Activated T-cell treated with anti-CD3 and anti-CD28 coated beads, Interleukin-2, amount 50 U/mL, for 24 hours (primary cell): ENCODE data around the gene TMEM183A.
A peak's percentile ranks its signal among the peaks of the same experiment; 100 is the strongest.
"Not testable (repeated sequence)": the region's sequence is repeated elsewhere in the genome, so short reads cannot be mapped to it uniquely, and the experiment has no call there.

ENCODE experiments used
- DNase-seq: peaks from one replicate; pipeline ENCODE4 v3.0.0-alpha.2; 2020
- H3K27ac Mint-ChIP-seq: 2 replicates; pipeline ENCODE4 v1.8.0; 2020; ENCODE audit warnings: mild to moderate bottlenecking, mixed read lengths
- H3K27me3 Mint-ChIP-seq: 2 replicates; pipeline ENCODE4 v1.8.0; 2020; ENCODE audit warnings: mixed read lengths
- H3K36me3 Mint-ChIP-seq: 2 replicates; pipeline ENCODE4 v1.8.0; 2020; ENCODE audit warnings: low read depth, mixed read lengths
- H3K4me1 Mint-ChIP-seq: 2 replicates; pipeline ENCODE4 v1.8.0; 2020; ENCODE audit warnings: low read depth, mixed read lengths
- H3K4me3 Mint-ChIP-seq: 2 replicates; pipeline ENCODE4 v1.8.0; 2020; ENCODE audit warnings: mild to moderate bottlenecking, moderate library complexity, mixed read lengths
- H3K9me3 Mint-ChIP-seq: 2 replicates; pipeline ENCODE4 v1.8.0; 2020; ENCODE audit warnings: mixed read lengths

Gene TMEM183A

GRCh38 chr1:203002951-203003350, 4.2 kb upstream of the TMEM183A start:
- Mint-ChIP-seq H3K27ac (no peak overlapping the region), H3K27me3 (peaks cover 5% of the 10 kb centered on the region), H3K9me3 (no peaks in the 10 kb centered on the region), H3K36me3 (peaks cover 11% of the 10 kb centered on the region), H3K4me3 (no peak overlapping the region), H3K4me1 (peaks cover 20% of the 10 kb centered on the region)
- no peak for DNase-seq

GRCh38 chr1:203005395-203006142, 1.6 kb upstream of the TMEM183A start:
- not testable (repeated sequence) for H3K9me3 Mint-ChIP-seq, H3K27me3 Mint-ChIP-seq, DNase-seq
- Mint-ChIP-seq H3K4me3 (peak overlapping the region; percentile 95), H3K36me3 (peaks cover 32% of the 10 kb centered on the region), H3K27ac (peak overlapping the region; percentile 97), H3K4me1 (peaks cover 26% of the 10 kb centered on the region)

- Mint-ChIP-seq H3K27ac (peak overlapping the region; percentile 57), H3K9me3 (no peaks in the 10 kb centered on the region), H3K4me3 (peak overlapping the region; percentile 95), H3K36me3 (peaks cover 65% of the 10 kb centered on the region), H3K4me1 (peaks cover 40% of the 10 kb centered on the region), H3K27me3 (no peaks in the 10 kb centered on the region)
- DNase-seq = no peak
Observed at GRCh38 chr1:203009185-203009584, 2.0 kb downstream of the TMEM183A start.

GRCh38 chr1:203011582-203011981, 4.4 kb downstream of the TMEM183A start:
- DNase-seq = no peak
- Mint-ChIP-seq H3K36me3 (peaks cover 88% of the 10 kb centered on the region), H3K9me3 (no peaks in the 10 kb centered on the region), H3K27ac (no peak overlapping the region), H3K27me3 (no peaks in the 10 kb centered on the region), H3K4me1 (peaks cover 42% of the 10 kb centered on the region), H3K4me3 (no peak overlapping the region)

- H3K4me3 Mint-ChIP-seq = no peak overlapping the region
- peaks cover 97% of the 10 kb centered on the region for H3K36me3 Mint-ChIP-seq
- H3K9me3 Mint-ChIP-seq = no peaks in the 10 kb centered on the region
- no peak overlapping the region for H3K27ac Mint-ChIP-seq
- peaks cover 16% of the 10 kb centered on the region for H3K4me1 Mint-ChIP-seq
- DNase-seq = no peak
- H3K27me3 Mint-ChIP-seq = no peaks in the 10 kb centered on the region
Observed at GRCh38 chr1:203017061-203017460, 9.9 kb downstream of the TMEM183A start.

- H3K9me3 Mint-ChIP-seq = no peaks in the 10 kb centered on the region
- no peak for DNase-seq
- H3K4me1 Mint-ChIP-seq = peaks cover 15% of the 10 kb centered on the region
- no peak overlapping the region for H3K4me3 Mint-ChIP-seq
- no peaks in the 10 kb centered on the region for H3K27me3 Mint-ChIP-seq
- peaks cover 95% of the 10 kb centered on the region for H3K36me3 Mint-ChIP-seq
- peak overlapping the region; percentile 70 for H3K27ac Mint-ChIP-seq
Observed at GRCh38 chr1:203017692-203018091, 10.5 kb downstream of the TMEM183A start.

GRCh38 chr1:203022855-203023254, 15.7 kb downstream of the TMEM183A start:
- H3K4me3 Mint-ChIP-seq, DNase-seq, H3K9me3 Mint-ChIP-seq, H3K27ac Mint-ChIP-seq, H3K27me3 Mint-ChIP-seq: not testable (repeated sequence)
- peaks cover 14% of the 10 kb centered on the region for H3K4me1 Mint-ChIP-seq
- peaks cover 76% of the 10 kb centered on the region for H3K36me3 Mint-ChIP-seq

GRCh38 chr1:203025686-203026030, 18.5 kb downstream of the TMEM183A start:
- DNase-seq = no peak
- Mint-ChIP-seq H3K27ac (peak overlapping the region; percentile 36), H3K4me1 (peaks cover 14% of the 10 kb centered on the region), H3K4me3 (peak overlapping the region; percentile 22), H3K36me3 (peaks cover 50% of the 10 kb centered on the region), H3K27me3 (peaks cover 17% of the 10 kb centered on the region), H3K9me3 (peaks cover 8% of the 10 kb centered on the region)

- H3K27me3 Mint-ChIP-seq = peaks cover 17% of the 10 kb centered on the region
Observed at GRCh38 chr1:203026031-203026665, 19.0 kb downstream of the TMEM183A start, which contains the start of gene PPFIA4. PPFIA4 (plus strand) TSS chr1:203026491; CDS start chr1:203039009, 12,518 bp downstream.

GRCh38 chr1:203026666-203027663, 19.8 kb downstream of the TMEM183A start:
- Mint-ChIP-seq H3K27me3 (peaks cover 17% of the 10 kb centered on the region), H3K36me3 (peaks cover 37% of the 10 kb centered on the region), H3K4me1 (peaks cover 14% of the 10 kb centered on the region), H3K9me3 (peaks cover 8% of the 10 kb centered on the region), H3K27ac (peak overlapping the region; percentile 45), H3K4me3 (peak overlapping the region; percentile 77)
- DNase-seq = no peak

More at GRCh38 chr1:203026031-203026665, 19.0 kb downstream of the TMEM183A start, which contains the start of gene PPFIA4:
- peak; percentile 92 for DNase-seq
- peak within 1 kb of the TSS; percentile 45 for H3K27ac Mint-ChIP-seq
- H3K4me1 Mint-ChIP-seq = peaks cover 14% of the 10 kb centered on the region
- H3K4me3 Mint-ChIP-seq = peak within 1 kb of the TSS; percentile 77
- H3K36me3 Mint-ChIP-seq = peaks cover 45% of the 10 kb centered on the region
- peaks cover 8% of the 10 kb centered on the region for H3K9me3 Mint-ChIP-seq

- Mint-ChIP-seq H3K36me3 (peaks cover 29% of the 10 kb centered on the region), H3K4me1 (peaks cover 14% of the 10 kb centered on the region), H3K9me3 (peaks cover 8% of the 10 kb centered on the region), H3K4me3 (no peak overlapping the region), H3K27ac (no peak overlapping the region), H3K27me3 (peaks cover 17% of the 10 kb centered on the region)
- DNase-seq = no peak
Observed at GRCh38 chr1:203028067-203028783, 21.1 kb downstream of the TMEM183A start.

- no peak overlapping the region for H3K27ac Mint-ChIP-seq
- peaks cover 17% of the 10 kb centered on the region for H3K27me3 Mint-ChIP-seq
- H3K36me3 Mint-ChIP-seq = peaks cover 22% of the 10 kb centered on the region
- no peak overlapping the region for H3K4me3 Mint-ChIP-seq
- peaks cover 14% of the 10 kb centered on the region for H3K4me1 Mint-ChIP-seq
- peaks cover 8% of the 10 kb centered on the region for H3K9me3 Mint-ChIP-seq
- no peak for DNase-seq
Observed at GRCh38 chr1:203028784-203029553, 21.8 kb downstream of the TMEM183A start.

- Mint-ChIP-seq H3K9me3 (no peaks in the 10 kb centered on the region), H3K27ac (no peak overlapping the region), H3K27me3 (peaks cover 17% of the 10 kb centered on the region), H3K4me3 (no peak overlapping the region), H3K4me1 (peaks cover 8% of the 10 kb centered on the region), H3K36me3 (no peaks in the 10 kb centered on the region)
- DNase-seq = no peak
Observed at GRCh38 chr1:203031467-203031866, 24.3 kb downstream of the TMEM183A start.
